ENCODE measurements around the gene DDX54.

Gene DDX54

GRCh38 chr12:113111247-113111646 is 74.0 kb downstream of the DDX54 start:
- TF ChIP-seq ZNF274 (IDR thresholded peaks at IDR 0.05; ENCODE audit: low read depth, low read length): no peak
- H3K4me3 ChIP-seq (ENCODE audit: low read length): no peak overlapping the region

GRCh38 chr12:113109872-113110599 is 75.2 kb downstream of the DDX54 start:
- H3K4me3 ChIP-seq (ENCODE audit: low read length): no peak overlapping the region
- TF ChIP-seq ZNF274 (IDR thresholded peaks at IDR 0.05; ENCODE audit: low read depth, low read length): no peak

- no peak for TF ChIP-seq ZNF274 (IDR thresholded peaks at IDR 0.05; ENCODE audit: low read depth, low read length)
- H3K4me3 ChIP-seq (ENCODE audit: low read length): no peak overlapping the region
These were observed 75.9 kb downstream of the DDX54 start for GRCh38 chr12:113109360-113109759.

- H3K4me3 ChIP-seq (ENCODE audit: low read length): no peak overlapping the region
- no peak for TF ChIP-seq ZNF274 (IDR thresholded peaks at IDR 0.05; ENCODE audit: low read depth, low read length)
These were observed 77.0 kb downstream of the DDX54 start for GRCh38 chr12:113108308-113108707.
